GM12878 (cell line): ENCODE results near the gene PROM1. TPM values are rescaled to one million over a fixed set of nuclear protein-coding genes. Genes with fewer than 3 reads are reported as not detected.

Source experiments
- ATAC-seq: fragments of 200-7000 bp; cut with Tn5 transposase; 3 replicates; pipeline ENCODE4 v1.9.1; 2020; ENCODE audit warnings: mild to moderate bottlenecking, moderate library complexity
- BruUV-seq: library from RNA; stranded (reverse); fragments of 400-500 nt; replicated peaks from 2 replicates; lab custom pipeline; 2021; lab: Mats Ljungman, UMichigan
- CTCF ChIA-PET: fragments of 300-600 bp; sonication (Branson Sonifier 250); formaldehyde crosslinking; extraction: SDS; loops from one replicate; lab custom pipeline; 2021; ENCODE audit warnings: inconsistent platforms; lab: Yijun Ruan, JAX
- POLR2A ChIA-PET: fragments of 350-600 bp; formaldehyde crosslinking; extraction: SDS; loops from one replicate; lab custom pipeline; 2021; ENCODE audit warnings: inconsistent platforms; lab: Charles Lee
- RAD21 ChIA-PET: fragments of 300-600 bp; sonication (Branson Sonifier 250); formaldehyde crosslinking; loops from one replicate; lab custom pipeline; 2023; ENCODE audit warnings: antibody characterized with exemption; ENCODE audit not compliant: unreplicated experiment; lab: Charles Lee
- SMC1A ChIA-PET: fragments of 300-600 bp; sonication (Branson Sonifier 250); formaldehyde crosslinking; loops from one replicate; lab custom pipeline; 2023; ENCODE audit not compliant: unreplicated experiment, uncharacterized antibody; lab: Charles Lee
- DNase-seq: peaks from one replicate; pipeline ENCODE4 v3.0.0-alpha.2; 2011; ENCODE audit warnings: low read depth, low spot score
- FAIRE-seq: peaks from 3 replicates; lab custom pipeline; 2011; peaks lifted over from hg19 to GRCh38; lab: Jason Lieb, UNC
- H2AFZ ChIP-seq: 2 replicates; pipeline ENCODE4 v1.6.0; 2011; ENCODE audit warnings: low read depth, low read length, control low read depth; ENCODE audit not compliant: control insufficient read depth
- H3K27ac ChIP-seq: 2 replicates; pipeline ENCODE4 v1.5.1; 2011; ENCODE audit warnings: control low read depth; ENCODE audit not compliant: control insufficient read depth, insufficient read depth
- H3K27me3 ChIP-seq, 2 experiments: replicated peaks in 1 of 2; 2 replicates each; pipeline versions ENCODE4 v1.6.0 to v1.6.1; 2011; ENCODE audit warnings: low read length in 1 of 2; ENCODE audit not compliant: control insufficient read depth in 2 of 2, insufficient read depth in 2 of 2
- H3K36me3 ChIP-seq, 2 experiments: 2 replicates each; pipeline ENCODE4 v1.5.1; 2011; ENCODE audit warnings: low read length in 1 of 2; ENCODE audit not compliant: control insufficient read depth in 2 of 2, insufficient read depth in 2 of 2
- H3K4me1 ChIP-seq: 2 replicates; pipeline ENCODE4 v1.6.1; 2011; ENCODE audit warnings: mild to moderate bottlenecking, low read length, moderate library complexity, mixed read lengths; ENCODE audit not compliant: control insufficient read depth, insufficient read depth
- H3K4me2 ChIP-seq: 2 replicates; pipeline ENCODE4 v1.6.0; 2011; ENCODE audit warnings: control low read depth; ENCODE audit not compliant: control insufficient read depth, insufficient read depth
- H3K4me3 ChIP-seq: fragments of 200-600 bp; sonication (generic); 2 replicates; pipeline ENCODE4 v1.5.1; 2016
- H3K79me2 ChIP-seq: 2 replicates; pipeline ENCODE4 v1.6.0; 2011; ENCODE audit warnings: low read length; ENCODE audit not compliant: control insufficient read depth, insufficient read depth
- H3K9ac ChIP-seq: 2 replicates; pipeline ENCODE4 v1.8.0; 2011; ENCODE audit warnings: low read length, control low read depth, mixed read lengths; ENCODE audit not compliant: control insufficient read depth, insufficient read depth
- H3K9me3 ChIP-seq: replicated peaks from 3 replicates; pipeline ENCODE4 v1.5.1; 2011; ENCODE audit warnings: mild to moderate bottlenecking, low read length; ENCODE audit not compliant: control insufficient read depth, insufficient read depth
- H4K20me1 ChIP-seq: 2 replicates; pipeline ENCODE4 v1.6.0; 2011; ENCODE audit not compliant: control insufficient read depth, insufficient read depth
- BHLHE40 ChIP-seq, 2 experiments: fragments of 450-650 bp in 1 of 2; IDR thresholded peaks; 2 replicates each; pipeline ENCODE4 v1.6.1; 2011 to 2017; ENCODE audit warnings: low read depth in 2 of 2, borderline replicate concordance in 1 of 2, improper control_type of control experiment in 1 of 2, low read length in 1 of 2, mild to moderate bottlenecking in 1 of 2
- EZH2 ChIP-seq: IDR thresholded peaks from 2 replicates; pipeline ENCODE4 v1.6.1; 2012; ENCODE audit warnings: low read depth, mild to moderate bottlenecking, control low read depth, inconsistent platforms, low read length, borderline replicate concordance; ENCODE audit not compliant: control insufficient read depth
- IKZF2 ChIP-seq, 2 experiments: fragments of 450-650 bp; IDR thresholded peaks; 2 replicates each; pipeline ENCODE4 v1.6.1; 2017; ENCODE audit warnings: mild to moderate bottlenecking in 2 of 2, moderate library complexity in 2 of 2
- POLR2AphosphoS5 ChIP-seq: IDR thresholded peaks from 2 replicates; pipeline ENCODE4 v1.6.1; 2011; ENCODE audit warnings: mild to moderate bottlenecking, low read length, inconsistent platforms
- PRDM15 ChIP-seq: fragments of 450-650 bp; formaldehyde crosslinking; IDR thresholded peaks from 2 replicates; pipeline ENCODE4 v1.4.0; 2020; ENCODE audit warnings: mild to moderate bottlenecking, moderate library complexity
- RELB ChIP-seq: fragments of 450-650 bp; IDR thresholded peaks from 2 replicates; pipeline ENCODE4 v1.6.1; 2017; ENCODE audit warnings: low read depth, mild to moderate bottlenecking, moderate library complexity
- RFX5 ChIP-seq: IDR thresholded peaks from 2 replicates; pipeline ENCODE4 v1.6.1; 2011; ENCODE audit warnings: low read depth, low read length, improper control_type of control experiment
- SREBF2 ChIP-seq: IDR thresholded peaks from 2 replicates; pipeline ENCODE4 v1.6.1; 2012; ENCODE audit warnings: mild to moderate bottlenecking, low read length
- ZBTB11 ChIP-seq: fragments of 450-650 bp; formaldehyde crosslinking; IDR thresholded peaks from 2 replicates; pipeline ENCODE4 v1.5.0; 2022; ENCODE audit warnings: mild to moderate bottlenecking, missing genetic modification characterization
- ZBTB33 ChIP-seq: fragments of 450-650 bp; IDR thresholded peaks from 2 replicates; pipeline ENCODE4 v1.6.1; 2017; ENCODE audit warnings: mild to moderate bottlenecking
- WGBS: methylation state at CpG from one replicate; pipeline ENCODE4 v1.1.6; 2016; ENCODE audit warnings: low lambda C conversion rate; ENCODE audit not compliant: insufficient replicate concordance, insufficient coverage; ENCODE audit errors: missing lambda C conversion rate; 5-methylcytosine and 5-hydroxymethylcytosine counted together
- in situ Hi-C: fragments of 300-500 bp; cut with MboI; formaldehyde crosslinking; loops from 9 replicates; pipeline ENCODE4 v1.14.3; 2018; ENCODE audit warnings: mixed read lengths
- intact Hi-C: fragments of 100-400 bp; cut with micrococcal nuclease; formaldehyde crosslinking; loops from one replicate; pipeline ENCODE4 v1.14.2; 2022; ENCODE audit not compliant: unreplicated experiment
- polyA plus RNA-seq, 11 experiments: library from polyadenylated mRNA; depleted of rRNA in 4 of 11; unstranded in 6 of 11; stranded (reverse) in 5 of 11; fragments of >200 nt; fragmentation: Nextera tagmentation in 4 of 11; fragmentation: Illumina TruSeq in 1 of 11; extraction: Ambion mirVana in 4 of 11; extraction: Trizol in 1 of 11; gene quantifications; 1 replicate in 1 of 11; 2 replicates in 10 of 11; pipeline versions ENCODE4 v1.2.1 to v1.2.3, GENCODE V29; 2011 to 2016; ENCODE audit warnings: inconsistent platforms in 2 of 11, missing spikeins in 2 of 11, low read depth in 1 of 11
- total RNA-seq, 4 experiments: library from RNA; depleted of rRNA in 3 of 4; stranded (reverse); fragments of >200 nt in 3 of 4; fragmentation: Illumina TruSeq in 1 of 4; extraction: Trizol in 1 of 4; gene quantifications; 2 replicates each; pipeline versions ENCODE4 v1.2.1 to v1.2.3, GENCODE V29; 2013 to 2021

Gene PROM1
- total and polyA plus RNA-seq, 10 of the 15 experiments (the other 5 are each of a cell fraction or from before 2014, with no cell fraction given) = 0.08 to 0.31 (median 0.18) TPM; not detected in 7

GRCh38 chr4:16048619-16049419, 35.0 kb downstream of the PROM1 start:
- RAD21 ChIA-PET = no interaction called here
- ATAC-seq (no peak), FAIRE-seq (no peak), DNase-seq (no peak)
- no peaks in the 10 kb centered on the region for H3K79me2 ChIP-seq
- H3K36me3 ChIP-seq = no peaks in the 10 kb centered on the region
- no peak overlapping the region for H3K9ac ChIP-seq
- 56% methylated on average over 15 of the region's 15 CpGs for WGBS
- intact Hi-C loops (no loop called here), in situ Hi-C loops (no loop called here)
- no peaks in the 10 kb centered on the region for H3K9me3 ChIP-seq
- H3K27ac ChIP-seq = no peak overlapping the region
- BruUV-seq = no TSS peak
- H3K4me3 ChIP-seq = no peak overlapping the region
- CTCF ChIA-PET = no interaction called here
- SMC1A ChIA-PET = no interaction called here
- no peaks in the 10 kb centered on the region for H4K20me1 ChIP-seq
- peaks cover 0 to 1% of the 10 kb centered on the region in 2 experiments; a peak in 2 of 4 replicates for H3K27me3 ChIP-seq
- POLR2A ChIA-PET = no interaction called here
- H3K4me1 ChIP-seq = no peaks in the 10 kb centered on the region
- H2AFZ ChIP-seq = no peak overlapping the region
- H3K4me2 ChIP-seq = no peak overlapping the region
- TF ChIP-seq PRDM15 (no peak), ZBTB33 (no peak), SREBF2 (no peak), EZH2 (no peak), BHLHE40 (IDR thresholded peaks at IDR 0.05; ENCODE audit: borderline replicate concordance in 1 of 2, low read depth in 2 of 2, low read length in 1 of 2) (no peak), IKZF2 (IDR thresholded peaks at IDR 0.05) (no peak), RELB (no peak), POLR2AphosphoS5 (no peak), ZBTB11 (CRISPR knock-in tag) (no peak), RFX5 (no peak)
